Left lung (tissue), 10 donors: ENCODE data around the gene MARK3. TPM values are rescaled to one million over a fixed set of nuclear protein-coding genes. Genes with fewer than 3 reads are reported as not detected.

Experiments
- ATAC-seq: fragments of 200-7000 bp; cut with Tn5 transposase; one replicate; pipeline ENCODE4 v1.9.1; 2020; ENCODE audit warnings: moderate library complexity
- DNase-seq, 4 donors: peaks; one replicate each; pipeline ENCODE4 v3.0.0-alpha.2; 2013 to 2020
- H3K27ac ChIP-seq, 2 donors: fragments of 200-600 bp; sonication (generic) in 1 of 2; one replicate each; pipeline versions ENCODE4 v1.5.0 to v1.8.0; 2020 to 2021
- H3K27me3 ChIP-seq, 2 donors: fragments of 200-600 bp; sonication (generic) in 1 of 2; one replicate each; pipeline versions ENCODE4 v1.5.0 to v1.8.0; 2020 to 2021
- H3K36me3 ChIP-seq, 2 donors: fragments of 200-600 bp; sonication (generic) in 1 of 2; one replicate each; pipeline versions ENCODE4 v1.5.0 to v1.8.0; 2020 to 2021
- H3K4me1 ChIP-seq, 2 donors: fragments of 200-600 bp; one replicate each; pipeline ENCODE4 v1.8.0; 2021
- H3K4me3 ChIP-seq, 2 donors: fragments of 200-600 bp; sonication (generic) in 1 of 2; one replicate each; pipeline versions ENCODE4 v1.5.0 to v1.8.0; 2020 to 2021; ENCODE audit warnings: mild to moderate bottlenecking in 1 of 2
- H3K9me3 ChIP-seq, 2 donors: fragments of 200-600 bp; sonication (generic) in 1 of 2; one replicate each; pipeline versions ENCODE4 v1.5.0 to v1.8.0; 2020 to 2021
- intact Hi-C, 2 donors: fragments of 100-400 bp; cut with DNase I; formaldehyde crosslinking; loops; one replicate each; pipeline versions ENCODE4 v1.11.2 to v1.14.2; 2022
- polyA plus RNA-seq, 6 donors: library from polyadenylated mRNA; unstranded; fragments of 120-200 nt; gene quantifications; one replicate each; pipeline ENCODE4 v1.2.1, GENCODE V29; 2013; ENCODE audit not compliant: insufficient read length in 6 of 6
- total RNA-seq, 2 donors: library from RNA; stranded (reverse); fragmentation: NEBNext Ultra II Directional; extraction: Animal tissue kit (Norgen Biotek cat#: 25700); gene quantifications; one replicate each; pipeline ENCODE4 v1.2.1, GENCODE V29; 2021
- TF ChIP-seq, protein P1 (sequence below), 2 donors: fragments of 200-600 bp; sonication (generic) in 1 of 2; IDR thresholded peaks; one replicate each; pipeline versions ENCODE4 v1.5.0 to v1.8.0; 2021; ENCODE audit warnings: antibody characterized with exemption in 2 of 2
- donor health status: DM: no; HTN: yes; CAD: no.
- donor health status: DM: no; HTN: no; CAD: no.

Gene MARK3
- total and polyA plus RNA-seq, 8 donors = 78.8 to 135 (median 122) TPM

- TF ChIP-seq, protein P1, sequence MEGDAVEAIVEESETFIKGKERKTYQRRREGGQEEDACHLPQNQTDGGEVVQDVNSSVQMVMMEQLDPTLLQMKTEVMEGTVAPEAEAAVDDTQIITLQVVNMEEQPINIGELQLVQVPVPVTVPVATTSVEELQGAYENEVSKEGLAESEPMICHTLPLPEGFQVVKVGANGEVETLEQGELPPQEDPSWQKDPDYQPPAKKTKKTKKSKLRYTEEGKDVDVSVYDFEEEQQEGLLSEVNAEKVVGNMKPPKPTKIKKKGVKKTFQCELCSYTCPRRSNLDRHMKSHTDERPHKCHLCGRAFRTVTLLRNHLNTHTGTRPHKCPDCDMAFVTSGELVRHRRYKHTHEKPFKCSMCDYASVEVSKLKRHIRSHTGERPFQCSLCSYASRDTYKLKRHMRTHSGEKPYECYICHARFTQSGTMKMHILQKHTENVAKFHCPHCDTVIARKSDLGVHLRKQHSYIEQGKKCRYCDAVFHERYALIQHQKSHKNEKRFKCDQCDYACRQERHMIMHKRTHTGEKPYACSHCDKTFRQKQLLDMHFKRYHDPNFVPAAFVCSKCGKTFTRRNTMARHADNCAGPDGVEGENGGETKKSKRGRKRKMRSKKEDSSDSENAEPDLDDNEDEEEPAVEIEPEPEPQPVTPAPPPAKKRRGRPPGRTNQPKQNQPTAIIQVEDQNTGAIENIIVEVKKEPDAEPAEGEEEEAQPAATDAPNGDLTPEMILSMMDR (IDR thresholded peaks at IDR 0.05) = no peak
- Histone ChIP-seq H3K27ac (no peak overlapping the region), H3K27me3 (no peaks in the 10 kb centered on the region), H3K9me3 (no peaks in the 10 kb centered on the region), H3K36me3 (peaks cover 0 to 58% of the 10 kb centered on the region in 2 donors), H3K4me3 (no peak overlapping the region), H3K4me1 (peaks cover 14 to 47% of the 10 kb centered on the region in 2 donors)
- intact Hi-C loops = no loop called here
- ATAC-seq (no peak), DNase-seq (no peak)
These were observed 146.4 kb downstream of the MARK3 start for GRCh38 chr14:103531421-103532215.

DNA sequence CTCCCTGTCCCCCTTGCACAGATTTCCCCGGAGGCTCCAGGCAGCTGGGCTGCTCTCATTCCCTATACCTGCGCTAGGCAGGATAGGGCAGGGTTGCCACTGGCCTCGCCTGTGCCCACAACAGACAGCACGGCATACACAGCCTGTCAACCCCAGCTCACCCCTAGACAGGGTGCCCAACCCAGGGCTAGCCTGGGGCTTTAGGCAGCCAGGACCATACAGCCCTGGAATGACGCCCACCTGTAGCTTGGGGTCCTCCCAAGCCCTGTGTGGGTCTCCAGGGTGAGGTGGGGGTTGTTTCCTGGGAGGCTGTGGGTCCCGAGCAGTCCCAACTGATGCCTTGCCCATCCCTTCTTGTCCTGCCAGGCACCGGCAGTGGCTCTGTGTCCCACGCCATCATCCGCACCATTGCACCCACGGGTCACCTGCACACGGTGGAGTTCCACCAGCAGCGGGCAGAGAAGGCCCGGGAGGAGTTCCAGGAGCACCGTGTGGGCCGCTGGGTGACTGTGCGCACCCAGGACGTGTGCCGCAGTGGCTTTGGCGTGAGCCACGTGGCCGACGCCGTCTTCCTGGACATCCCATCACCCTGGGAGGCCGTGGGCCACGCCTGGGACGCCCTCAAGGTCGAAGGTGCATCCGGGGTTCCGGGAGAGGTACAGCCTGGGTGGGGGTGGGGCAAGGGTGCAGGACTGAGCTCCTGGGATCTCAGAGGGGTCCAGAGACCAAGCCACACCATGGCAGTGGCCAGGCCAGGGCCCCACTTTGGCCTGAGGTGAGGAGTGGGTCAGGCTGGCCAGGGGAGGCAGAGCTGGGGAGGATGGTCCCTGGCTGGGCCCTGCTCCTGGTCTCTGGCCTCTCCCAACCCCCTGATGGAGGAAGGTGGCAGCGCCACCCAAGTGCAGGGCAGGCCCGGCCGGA, 147.3 kb downstream of the MARK3 start:
- Histone ChIP-seq H3K4me1 (peaks cover 14 to 39% of the 10 kb centered on the region in 2 donors), H3K27me3 (no peaks in the 10 kb centered on the region), H3K9me3 (no peaks in the 10 kb centered on the region), H3K36me3 (peaks cover 0 to 58% of the 10 kb centered on the region in 2 donors), H3K27ac (no peak overlapping the region), H3K4me3 (no peak overlapping the region)
- DNase-seq = no peak
- intact Hi-C loops = no loop called here
- TF ChIP-seq, protein P1 (IDR thresholded peaks at IDR 0.05) = no peak
- no peak for ATAC-seq

- ATAC-seq = no peak
These were observed 148.2 kb downstream of the MARK3 start for GRCh38 chr14:103533137-103533998.

GRCh38 chr14:103533999-103534575, 148.9 kb downstream of the MARK3 start:
- ATAC-seq (no peak), DNase-seq (no peak)
- H3K27ac ChIP-seq = no peak overlapping the region
- peaks cover 0 to 13% of the 10 kb centered on the region in 2 donors for H3K27me3 ChIP-seq
- H3K4me3 ChIP-seq = no peak overlapping the region
- H3K36me3 ChIP-seq = peaks cover 0 to 58% of the 10 kb centered on the region in 2 donors
- intact Hi-C loops = no loop called here
- peaks cover 5 to 31% of the 10 kb centered on the region in 2 donors for H3K4me1 ChIP-seq
- TF ChIP-seq, protein P1 (IDR thresholded peaks at IDR 0.05) = no peak
- no peaks in the 10 kb centered on the region for H3K9me3 ChIP-seq

More at GRCh38 chr14:103533137-103533998, 148.2 kb downstream of the MARK3 start:
- intact Hi-C loops = no loop called here
- TF ChIP-seq, protein P1 (IDR thresholded peaks at IDR 0.05) = no peak
- Histone ChIP-seq H3K36me3 (peaks cover 0 to 58% of the 10 kb centered on the region in 2 donors), H3K9me3 (no peaks in the 10 kb centered on the region), H3K4me1 (peaks cover 7 to 30% of the 10 kb centered on the region in 2 donors), H3K4me3 (no peak overlapping the region), H3K27ac (no peak overlapping the region), H3K27me3 (peaks cover 0 to 6% of the 10 kb centered on the region in 2 donors)
- no peak for DNase-seq
